Type B pancreatic cell (in vitro differentiated cells): ENCODE results near the gene MOG. TPM values are rescaled to one million over a fixed set of nuclear protein-coding genes. Genes with fewer than 3 reads are reported as not detected.

Experiments used
- DNase-seq: peaks from one replicate; pipeline ENCODE4 v3.0.0; 2021; ENCODE audit warnings: mixed read lengths; ENCODE audit not compliant: unreplicated experiment; ENCODE audit errors: extremely low spot score
- H3K27ac Mint-ChIP-seq: 2 replicates; pipeline ENCODE4 v1.8.0; 2021; ENCODE audit warnings: mild to moderate bottlenecking, mixed read lengths
- H3K27me3 Mint-ChIP-seq: 2 replicates; pipeline ENCODE4 v1.8.0; 2021; ENCODE audit warnings: mixed read lengths
- H3K36me3 Mint-ChIP-seq: 2 replicates; pipeline ENCODE4 v1.8.0; 2021; ENCODE audit warnings: mixed read lengths
- H3K4me1 Mint-ChIP-seq: one replicate; pipeline ENCODE4 v1.8.0; 2021; ENCODE audit warnings: mixed read lengths; ENCODE audit not compliant: unreplicated experiment
- H3K4me3 Mint-ChIP-seq: 2 replicates; pipeline ENCODE4 v1.8.0; 2021; ENCODE audit warnings: mild to moderate bottlenecking, mixed read lengths
- H3K9me3 Mint-ChIP-seq: 2 replicates; pipeline ENCODE4 v1.8.0; 2021; ENCODE audit warnings: mixed read lengths
- total RNA-seq: library from RNA; stranded (reverse); gene quantifications from 2 replicates; pipeline ENCODE4 v1.2.1, GENCODE V29; 2021; ENCODE audit warnings: low replicate concordance
- TF ChIP-seq, protein P1 (sequence below): fragments of 200-600 bp; sonication (generic); conservative IDR thresholded peaks from 2 replicates; pipeline ENCODE4 v1.5.0; 2021; ENCODE audit warnings: antibody characterized with exemption, mild to moderate bottlenecking

Gene MOG
- total RNA-seq, 1 donor from 2014 or later = not detected

DNA sequence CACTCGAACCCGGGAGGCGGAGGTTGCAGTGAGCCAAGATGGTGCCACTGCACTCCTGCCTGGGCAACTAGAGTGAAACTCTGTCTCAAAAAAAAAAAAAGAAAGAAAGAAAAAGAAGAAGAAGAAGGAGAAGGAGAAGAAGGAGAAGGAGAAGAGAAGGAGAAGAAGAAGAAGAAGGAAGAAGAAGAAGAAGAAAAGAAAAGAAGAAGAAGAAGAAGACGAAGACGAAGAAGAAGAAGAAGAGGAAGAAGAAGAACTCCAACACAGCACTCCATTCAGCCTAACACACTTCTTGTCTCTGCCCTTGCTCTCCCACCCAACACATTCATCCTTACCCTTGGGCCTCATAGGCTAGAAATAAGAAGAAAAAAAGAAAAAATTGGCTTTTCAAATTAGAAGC lies 17.1 kb downstream of the MOG start:
- H3K4me3 Mint-ChIP-seq = no peak overlapping the region
- H3K27me3 Mint-ChIP-seq = peaks cover 7% of the 10 kb centered on the region
- H3K27ac Mint-ChIP-seq = no peak overlapping the region
- peaks cover 7% of the 10 kb centered on the region for H3K4me1 Mint-ChIP-seq
- no peak for DNase-seq
- H3K36me3 Mint-ChIP-seq = no peaks in the 10 kb centered on the region
- TF ChIP-seq, protein P1, sequence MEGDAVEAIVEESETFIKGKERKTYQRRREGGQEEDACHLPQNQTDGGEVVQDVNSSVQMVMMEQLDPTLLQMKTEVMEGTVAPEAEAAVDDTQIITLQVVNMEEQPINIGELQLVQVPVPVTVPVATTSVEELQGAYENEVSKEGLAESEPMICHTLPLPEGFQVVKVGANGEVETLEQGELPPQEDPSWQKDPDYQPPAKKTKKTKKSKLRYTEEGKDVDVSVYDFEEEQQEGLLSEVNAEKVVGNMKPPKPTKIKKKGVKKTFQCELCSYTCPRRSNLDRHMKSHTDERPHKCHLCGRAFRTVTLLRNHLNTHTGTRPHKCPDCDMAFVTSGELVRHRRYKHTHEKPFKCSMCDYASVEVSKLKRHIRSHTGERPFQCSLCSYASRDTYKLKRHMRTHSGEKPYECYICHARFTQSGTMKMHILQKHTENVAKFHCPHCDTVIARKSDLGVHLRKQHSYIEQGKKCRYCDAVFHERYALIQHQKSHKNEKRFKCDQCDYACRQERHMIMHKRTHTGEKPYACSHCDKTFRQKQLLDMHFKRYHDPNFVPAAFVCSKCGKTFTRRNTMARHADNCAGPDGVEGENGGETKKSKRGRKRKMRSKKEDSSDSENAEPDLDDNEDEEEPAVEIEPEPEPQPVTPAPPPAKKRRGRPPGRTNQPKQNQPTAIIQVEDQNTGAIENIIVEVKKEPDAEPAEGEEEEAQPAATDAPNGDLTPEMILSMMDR = no peak
- H3K9me3 Mint-ChIP-seq = no peaks in the 10 kb centered on the region

DNA sequence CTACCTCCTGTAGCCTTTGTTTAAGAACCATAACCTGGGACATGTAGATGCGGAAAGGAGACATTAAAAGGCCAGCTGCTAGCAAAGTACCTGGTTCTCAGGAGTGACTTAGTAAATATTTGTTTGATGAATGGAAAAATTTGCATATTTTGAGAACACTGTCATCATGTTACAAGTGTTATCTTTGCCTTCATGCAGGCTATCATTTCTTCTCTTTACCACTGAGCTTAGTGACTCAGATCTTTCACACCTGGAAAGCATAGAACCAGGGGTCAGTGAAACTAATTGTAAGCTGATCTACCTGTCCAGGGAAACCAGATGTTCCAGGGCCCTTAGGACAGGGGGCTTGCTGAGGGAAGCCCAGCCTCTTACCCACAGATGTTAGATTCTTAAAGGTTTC lies 18.7 kb downstream of the MOG start:
- no peak for DNase-seq
- no peaks in the 10 kb centered on the region for H3K9me3 Mint-ChIP-seq
- peaks cover 12% of the 10 kb centered on the region for H3K4me1 Mint-ChIP-seq
- H3K27me3 Mint-ChIP-seq = peaks cover 5% of the 10 kb centered on the region
- H3K4me3 Mint-ChIP-seq = no peak overlapping the region
- H3K27ac Mint-ChIP-seq = no peak overlapping the region
- TF ChIP-seq, protein P1 = no peak
- H3K36me3 Mint-ChIP-seq = no peaks in the 10 kb centered on the region

DNA sequence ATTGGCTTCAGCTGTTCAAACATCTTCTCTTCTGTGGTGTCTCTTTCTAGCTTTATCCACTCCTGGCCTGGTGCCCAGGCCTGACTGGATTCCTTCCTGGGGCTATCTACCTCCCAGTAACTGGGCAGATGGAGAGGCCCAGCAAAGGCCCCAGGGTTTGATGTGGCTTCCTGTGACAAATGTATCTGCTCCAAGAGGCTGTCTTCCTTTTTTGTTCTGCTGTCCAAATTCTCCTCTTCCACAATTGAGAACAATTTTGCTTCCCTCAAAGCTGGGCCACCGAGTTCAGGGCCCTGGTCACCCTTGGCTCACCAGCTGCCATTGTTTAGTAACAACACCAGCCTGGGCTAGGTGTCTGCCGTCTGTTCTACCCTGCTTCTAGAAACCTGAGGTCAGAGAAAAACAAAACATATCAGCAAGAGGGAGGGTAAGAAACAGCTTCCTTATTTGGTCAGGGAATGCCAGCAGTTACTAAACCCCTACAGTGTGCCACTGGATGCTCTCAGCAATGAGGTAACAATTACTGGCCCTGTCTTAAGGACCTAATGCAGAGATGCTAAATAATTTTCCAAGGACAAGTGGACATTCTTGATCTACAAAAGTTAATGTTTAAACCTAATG lies 20.2 kb downstream of the MOG start:
- H3K27me3 Mint-ChIP-seq = peaks cover 4% of the 10 kb centered on the region
- TF ChIP-seq, protein P1 = no peak
- no peak overlapping the region for H3K4me3 Mint-ChIP-seq
- H3K36me3 Mint-ChIP-seq = no peaks in the 10 kb centered on the region
- no peak for DNase-seq
- H3K4me1 Mint-ChIP-seq = peaks cover 12% of the 10 kb centered on the region
- H3K27ac Mint-ChIP-seq = peak overlapping the region; percentile 32
- no peaks in the 10 kb centered on the region for H3K9me3 Mint-ChIP-seq

DNA sequence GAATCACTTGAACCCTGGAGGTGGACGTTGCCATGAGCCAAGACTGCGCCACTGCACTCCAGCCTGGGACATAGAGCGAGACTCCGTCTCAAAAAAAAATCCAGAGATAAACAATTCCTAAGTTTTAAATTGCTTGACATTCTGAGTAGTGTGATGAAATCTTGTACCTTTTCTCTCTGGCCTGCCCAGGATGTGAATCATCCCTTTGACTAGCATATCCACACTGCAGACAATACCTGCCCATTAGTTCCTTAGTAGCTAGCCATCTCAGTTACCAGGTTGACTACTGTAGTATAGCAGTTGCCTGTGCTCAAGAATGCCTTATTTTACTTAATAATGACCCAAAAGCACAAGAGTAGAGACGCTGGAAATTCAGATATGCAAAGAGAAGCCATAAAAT lies 21.2 kb downstream of the MOG start:
- H3K27ac Mint-ChIP-seq = no peak overlapping the region
- H3K4me3 Mint-ChIP-seq = no peak overlapping the region
- TF ChIP-seq, protein P1 = no peak
- H3K36me3 Mint-ChIP-seq = no peaks in the 10 kb centered on the region
- H3K27me3 Mint-ChIP-seq = peaks cover 4% of the 10 kb centered on the region
- no peaks in the 10 kb centered on the region for H3K9me3 Mint-ChIP-seq
- no peak for DNase-seq
- H3K4me1 Mint-ChIP-seq = peaks cover 12% of the 10 kb centered on the region

DNA sequence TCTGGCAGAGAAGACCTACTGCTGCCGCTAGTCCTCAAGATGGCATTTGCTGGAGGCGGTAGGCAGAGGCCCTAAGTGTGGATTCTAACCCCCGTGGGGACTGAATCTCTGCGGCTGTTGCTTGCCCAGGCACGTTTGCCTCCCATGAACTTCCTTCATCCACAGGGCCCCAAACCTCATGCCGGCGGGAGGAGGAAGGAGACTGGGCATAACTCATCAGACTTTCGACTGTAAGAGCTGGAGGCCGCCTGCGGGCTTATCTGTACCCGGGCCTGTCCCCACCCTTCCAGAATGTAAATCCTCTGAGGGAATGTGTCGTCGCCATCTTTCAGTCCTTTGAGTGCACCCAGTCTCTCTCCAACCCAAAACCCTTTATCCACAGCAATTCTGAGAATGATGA lies 23.1 kb downstream of the MOG start:
- H3K4me3 Mint-ChIP-seq = no peak overlapping the region

More for the DNA sequence above, 23.1 kb downstream of the MOG start:
- Mint-ChIP-seq H3K27me3 (peaks cover 9% of the 10 kb centered on the region), H3K9me3 (no peaks in the 10 kb centered on the region), H3K36me3 (no peaks in the 10 kb centered on the region), H3K4me1 (peaks cover 12% of the 10 kb centered on the region), H3K27ac (no peak overlapping the region)
- TF ChIP-seq, protein P1 = no peak
- no peak for DNase-seq
